HepG2 (cell line): ENCODE results near the gene MTMR3. TPM values are rescaled to one million over a fixed set of nuclear protein-coding genes. Genes with fewer than 3 reads are reported as not detected.

Experiments used
- ATAC-seq: fragments of 200-7000 bp; cut with Tn5 transposase; 3 replicates; pipeline ENCODE4 v1.9.1; 2020; ENCODE audit warnings: mild to moderate bottlenecking, moderate library complexity
- BruUV-seq: library from RNA; stranded (reverse); fragments of 400-500 nt; replicated peaks from 2 replicates; lab custom pipeline; 2021; lab: Mats Ljungman, UMichigan
- CTCF ChIA-PET: fragments of 300-600 bp; formaldehyde crosslinking; extraction: SDS; loops from one replicate; lab custom pipeline; 2021; ENCODE audit warnings: low total read pairs, inconsistent platforms, low intra/inter-chr PET ratio; lab: Yijun Ruan, JAX
- POLR2A ChIA-PET: fragments of 350-600 bp; sonication (Branson Sonifier 250); formaldehyde crosslinking; loops from one replicate; lab custom pipeline; 2020; ENCODE audit warnings: antibody characterized with exemption, inconsistent platforms; lab: Yijun Ruan, JAX
- DNase-seq: peaks from one replicate; pipeline ENCODE4 v3.0.0-alpha.2; 2015; ENCODE audit warnings: low spot score
- FAIRE-seq: peaks from 3 replicates; lab custom pipeline; 2011; peaks lifted over from hg19 to GRCh38; lab: Jason Lieb, UNC
- H2AFZ ChIP-seq: one replicate; pipeline ENCODE4 v1.6.1; 2011; ENCODE audit warnings: low read length, inconsistent platforms
- H3K27ac ChIP-seq: fragments of 300-600 bp; 3 replicates; pipeline ENCODE4 v1.8.0; 2011; ENCODE audit warnings: mixed run types, mild to moderate bottlenecking, mixed read lengths, low read length, inconsistent platforms; ENCODE audit not compliant: insufficient read depth; ENCODE audit errors: extremely low read length
- H3K27me3 ChIP-seq, 2 experiments: fragments of 200-600 bp in 1 of 2; 2 replicates in 1 of 2; 3 replicates in 1 of 2; pipeline versions ENCODE4 v1.6.0 to v1.8.0; 2011; ENCODE audit warnings: low read length in 2 of 2, mild to moderate bottlenecking in 2 of 2, moderate library complexity in 2 of 2, inconsistent platforms in 1 of 2; ENCODE audit not compliant: insufficient read depth in 2 of 2, control insufficient read depth in 1 of 2
- H3K36me3 ChIP-seq, 2 experiments: fragments of 200-600 bp in 1 of 2; replicated peaks in 1 of 2; 2 replicates in 1 of 2; 3 replicates in 1 of 2; pipeline versions ENCODE4 v1.5.1 to v1.8.0; 2011; ENCODE audit warnings: low read length in 2 of 2, inconsistent platforms in 1 of 2; ENCODE audit not compliant: insufficient read depth in 2 of 2, control insufficient read depth in 1 of 2
- H3K4me1 ChIP-seq: 2 replicates; pipeline ENCODE4 v1.5.1; 2012; ENCODE audit warnings: low read length, inconsistent platforms; ENCODE audit not compliant: insufficient read depth
- H3K4me2 ChIP-seq: 2 replicates; pipeline ENCODE4 v1.6.0; 2011; ENCODE audit warnings: low read depth, low read length, inconsistent platforms
- H3K4me3 ChIP-seq, 3 experiments: fragments of 200-600 bp in 1 of 3; sonication (generic), shearing (Covaris generic) in 1 of 3; replicated peaks in 1 of 3; 2 replicates each; pipeline ENCODE4 v1.5.1; 2011 to 2016; ENCODE audit warnings: low read length in 3 of 3, inconsistent platforms in 2 of 3, low read depth in 2 of 3, mild to moderate bottlenecking in 2 of 3, control low read depth in 1 of 3, mixed read lengths in 1 of 3; ENCODE audit not compliant: insufficient read depth in 1 of 3
- H3K79me2 ChIP-seq: one replicate; pipeline ENCODE4 v1.6.1; 2011; ENCODE audit warnings: low read length, inconsistent platforms; ENCODE audit not compliant: insufficient read depth
- H3K9ac ChIP-seq: 2 replicates; pipeline ENCODE4 v1.6.0; 2011; ENCODE audit warnings: mild to moderate bottlenecking, low read depth, low read length, inconsistent platforms; ENCODE audit not compliant: insufficient read depth
- H3K9me3 ChIP-seq: 2 replicates; pipeline ENCODE4 v1.5.1; 2012; ENCODE audit warnings: mild to moderate bottlenecking, low read length
- H4K20me1 ChIP-seq: 2 replicates; pipeline ENCODE4 v1.6.0; 2011; ENCODE audit warnings: inconsistent platforms, mild to moderate bottlenecking, low read length, moderate library complexity; ENCODE audit not compliant: insufficient read depth
- CEBPB ChIP-seq: IDR thresholded peaks from 2 replicates; pipeline ENCODE4 v1.6.1; 2011; ENCODE audit warnings: low read depth, low read length, improper control_type of control experiment, borderline replicate concordance
- HDAC2 ChIP-seq: sonication (generic); formaldehyde crosslinking; IDR thresholded peaks from 2 replicates; pipeline ENCODE4 v1.4.0; 2020; ENCODE audit warnings: missing genetic modification reagents
- HMGXB4 ChIP-seq, 2 experiments: sonication (generic) in 1 of 2; formaldehyde crosslinking in 1 of 2; IDR thresholded peaks; 2 replicates each; pipeline versions ENCODE4 v1.4.0 to v1.6.1; 2018 to 2020; ENCODE audit warnings: missing genetic modification reagents in 2 of 2, borderline replicate concordance in 1 of 2, low read depth in 1 of 2, mild to moderate bottlenecking in 1 of 2, missing biosample characterization in 1 of 2
- MAFF ChIP-seq: IDR thresholded peaks from 2 replicates; pipeline ENCODE4 v1.6.1; 2011; ENCODE audit warnings: low read depth, low read length, improper control_type of control experiment
- RAD21 ChIP-seq: fragments of 450-650 bp; formaldehyde crosslinking; IDR thresholded peaks from 2 replicates; pipeline ENCODE4 v1.5.0; 2020; ENCODE audit warnings: mild to moderate bottlenecking
- ZNF530 ChIP-seq: sonication (generic); formaldehyde crosslinking; IDR thresholded peaks from 2 replicates; pipeline ENCODE4 v1.5.0; 2020; ENCODE audit warnings: low read depth, mild to moderate bottlenecking, missing genetic modification reagents
- ZNF546 ChIP-seq: sonication (generic); formaldehyde crosslinking; conservative IDR thresholded peaks from 2 replicates; pipeline ENCODE4 v1.8.1; 2023; ENCODE audit warnings: mild to moderate bottlenecking, missing genetic modification reagents
- ZSCAN25 ChIP-seq: sonication (generic); formaldehyde crosslinking; IDR thresholded peaks from 2 replicates; pipeline ENCODE4 v1.8.0; 2022; ENCODE audit warnings: mild to moderate bottlenecking, missing genetic modification reagents
- WGBS: methylation state at CpG from one replicate; pipeline ENCODE4 v1.1.6; 2017; ENCODE audit warnings: low lambda C conversion rate; 5-methylcytosine and 5-hydroxymethylcytosine counted together
- in situ Hi-C: cut with HindIII; loops from 2 replicates; pipeline ENCODE4 v1.10.0; 2017; ENCODE audit warnings: low pct_unique_long_range_greater_than_20kb; ENCODE audit not compliant: extremely low pct_ligation_motif_present
- intact Hi-C: fragments of 100-400 bp; cut with micrococcal nuclease; formaldehyde crosslinking; loops from one replicate; pipeline ENCODE4 v1.10.0; 2022; ENCODE audit not compliant: unreplicated experiment
- polyA plus RNA-seq, 8 experiments: library from polyadenylated mRNA; depleted of rRNA in 3 of 8; stranded (reverse) in 7 of 8; unstranded in 1 of 8; fragments of >200 nt; fragmentation: Illumina TruSeq in 4 of 8; extraction: Trizol in 4 of 8; gene quantifications; 2 replicates each; pipeline versions ENCODE4 v1.2.1 to v1.2.3, GENCODE V29; 2011 to 2016; ENCODE audit warnings: low read depth in 4 of 8, missing spikeins in 1 of 8, mixed read lengths in 1 of 8; ENCODE audit not compliant: insufficient read depth in 1 of 8
- total RNA-seq, 5 experiments: library from RNA; depleted of rRNA; stranded (reverse); fragments of >200 nt; fragmentation: Illumina TruSeq; extraction: Trizol; gene quantifications; 2 replicates each; pipeline ENCODE4 v1.2.3, GENCODE V29; 2016; ENCODE audit warnings: low read depth in 1 of 5
- TF ChIP-seq, protein P1 (sequence below): sonication (generic); formaldehyde crosslinking; IDR thresholded peaks from 2 replicates; pipeline ENCODE4 v1.4.0; 2020; ENCODE audit warnings: missing genetic modification reagents
- TF ChIP-seq, protein P2 (sequence below): IDR thresholded peaks from 2 replicates; pipeline ENCODE4 v1.4.0; 2020; ENCODE audit warnings: mild to moderate bottlenecking, missing genetic modification reagents

The MTMR3 gene
- total and polyA plus RNA-seq, 2 of the 13 experiments (the other 11 are each of a cell fraction or from before 2014, with no cell fraction given) = 12.6 to 24.8 TPM

DNA sequence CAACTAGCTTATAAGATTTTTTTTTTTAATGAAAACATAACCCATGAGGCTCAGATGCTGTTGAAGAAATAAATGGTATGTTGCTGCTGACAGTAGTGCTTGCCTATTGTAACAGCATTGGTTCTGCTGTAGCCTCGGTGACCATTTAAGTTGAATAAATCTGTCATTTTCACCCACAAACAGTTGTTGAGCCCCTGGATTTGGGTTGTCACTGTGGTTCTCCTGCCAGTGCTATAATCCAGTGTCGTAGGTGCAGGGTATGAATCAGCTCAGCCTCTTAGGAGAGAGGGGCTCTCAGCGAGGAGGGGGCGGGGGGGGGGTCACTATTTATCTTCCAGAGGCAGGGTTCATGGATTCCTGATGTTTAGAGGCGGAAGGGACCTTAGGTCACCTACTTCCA is 147.4 kb downstream of the MTMR3 start (continued):
- TF ChIP-seq ZSCAN25 (CRISPR knock-in tag) = no peak
- TF ChIP-seq, protein P1, sequence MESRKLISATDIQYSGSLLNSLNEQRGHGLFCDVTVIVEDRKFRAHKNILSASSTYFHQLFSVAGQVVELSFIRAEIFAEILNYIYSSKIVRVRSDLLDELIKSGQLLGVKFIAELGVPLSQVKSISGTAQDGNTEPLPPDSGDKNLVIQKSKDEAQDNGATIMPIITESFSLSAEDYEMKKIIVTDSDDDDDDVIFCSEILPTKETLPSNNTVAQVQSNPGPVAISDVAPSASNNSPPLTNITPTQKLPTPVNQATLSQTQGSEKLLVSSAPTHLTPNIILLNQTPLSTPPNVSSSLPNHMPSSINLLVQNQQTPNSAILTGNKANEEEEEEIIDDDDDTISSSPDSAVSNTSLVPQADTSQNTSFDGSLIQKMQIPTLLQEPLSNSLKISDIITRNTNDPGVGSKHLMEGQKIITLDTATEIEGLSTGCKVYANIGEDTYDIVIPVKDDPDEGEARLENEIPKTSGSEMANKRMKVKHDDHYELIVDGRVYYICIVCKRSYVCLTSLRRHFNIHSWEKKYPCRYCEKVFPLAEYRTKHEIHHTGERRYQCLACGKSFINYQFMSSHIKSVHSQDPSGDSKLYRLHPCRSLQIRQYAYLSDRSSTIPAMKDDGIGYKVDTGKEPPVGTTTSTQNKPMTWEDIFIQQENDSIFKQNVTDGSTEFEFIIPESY = no peak

GRCh38 chr22:30031328-30031727 is 148.4 kb downstream of the MTMR3 start:
- no peak for DNase-seq
- ChIA-PET CTCF (no interaction called here), POLR2A (no interaction called here)
- in situ Hi-C loops = no loop called here
- Histone ChIP-seq H3K4me2 (no peak overlapping the region), H3K79me2 (no peaks in the 10 kb centered on the region), H3K9ac (no peak overlapping the region), H3K4me1 (no peaks in the 10 kb centered on the region), H3K36me3 (peaks cover 1 to 8% of the 10 kb centered on the region in 2 experiments; a peak in 2 of 5 replicates), H3K9me3 (no peaks in the 10 kb centered on the region), H2AFZ (no peak overlapping the region), H4K20me1 (no peaks in the 10 kb centered on the region), H3K4me3 (no peak overlapping the region), H3K27me3 (no peaks in the 10 kb centered on the region; a peak in 1 of 5 replicates), H3K27ac (no peak overlapping the region)
- ATAC-seq = no peak
- no peak for TF ChIP-seq ZNF530
- TF ChIP-seq, protein P2, sequence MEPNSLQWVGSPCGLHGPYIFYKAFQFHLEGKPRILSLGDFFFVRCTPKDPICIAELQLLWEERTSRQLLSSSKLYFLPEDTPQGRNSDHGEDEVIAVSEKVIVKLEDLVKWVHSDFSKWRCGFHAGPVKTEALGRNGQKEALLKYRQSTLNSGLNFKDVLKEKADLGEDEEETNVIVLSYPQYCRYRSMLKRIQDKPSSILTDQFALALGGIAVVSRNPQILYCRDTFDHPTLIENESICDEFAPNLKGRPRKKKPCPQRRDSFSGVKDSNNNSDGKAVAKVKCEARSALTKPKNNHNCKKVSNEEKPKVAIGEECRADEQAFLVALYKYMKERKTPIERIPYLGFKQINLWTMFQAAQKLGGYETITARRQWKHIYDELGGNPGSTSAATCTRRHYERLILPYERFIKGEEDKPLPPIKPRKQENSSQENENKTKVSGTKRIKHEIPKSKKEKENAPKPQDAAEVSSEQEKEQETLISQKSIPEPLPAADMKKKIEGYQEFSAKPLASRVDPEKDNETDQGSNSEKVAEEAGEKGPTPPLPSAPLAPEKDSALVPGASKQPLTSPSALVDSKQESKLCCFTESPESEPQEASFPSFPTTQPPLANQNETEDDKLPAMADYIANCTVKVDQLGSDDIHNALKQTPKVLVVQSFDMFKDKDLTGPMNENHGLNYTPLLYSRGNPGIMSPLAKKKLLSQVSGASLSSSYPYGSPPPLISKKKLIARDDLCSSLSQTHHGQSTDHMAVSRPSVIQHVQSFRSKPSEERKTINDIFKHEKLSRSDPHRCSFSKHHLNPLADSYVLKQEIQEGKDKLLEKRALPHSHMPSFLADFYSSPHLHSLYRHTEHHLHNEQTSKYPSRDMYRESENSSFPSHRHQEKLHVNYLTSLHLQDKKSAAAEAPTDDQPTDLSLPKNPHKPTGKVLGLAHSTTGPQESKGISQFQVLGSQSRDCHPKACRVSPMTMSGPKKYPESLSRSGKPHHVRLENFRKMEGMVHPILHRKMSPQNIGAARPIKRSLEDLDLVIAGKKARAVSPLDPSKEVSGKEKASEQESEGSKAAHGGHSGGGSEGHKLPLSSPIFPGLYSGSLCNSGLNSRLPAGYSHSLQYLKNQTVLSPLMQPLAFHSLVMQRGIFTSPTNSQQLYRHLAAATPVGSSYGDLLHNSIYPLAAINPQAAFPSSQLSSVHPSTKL (CRISPR knock-in tag) = no peak
- TF ChIP-seq RAD21 = no peak
- no peak for TF ChIP-seq CEBPB
- TF ChIP-seq ZNF546 = no peak
- TF ChIP-seq MAFF = no peak
- TF ChIP-seq HMGXB4 (CRISPR knock-in tag; IDR thresholded peaks at IDR 0.05; ENCODE audit: borderline replicate concordance in 1 of 2, low read depth in 1 of 2) = no peak
- TF ChIP-seq HDAC2 (CRISPR knock-in tag) = no peak
- intact Hi-C loops = no loop called here
- BruUV-seq = no TSS peak
- FAIRE-seq = no peak
- WGBS = 95% methylated on average over 3 of the region's 3 CpGs
